Upper lobe of left lung (tissue), 6 donors: ENCODE measurements around the gene HS3ST3A1. TPM values are rescaled to one million over a fixed set of nuclear protein-coding genes. Genes with fewer than 3 reads are reported as not detected.
A peak's percentile ranks its signal among the peaks of the same experiment; 100 is the strongest.

Source experiments
- ATAC-seq, 2 donors: fragments of 200-7000 bp; cut with Tn5 transposase; one replicate each; pipeline ENCODE4 v1.9.1; 2022; ENCODE audit warnings: mild to moderate bottlenecking in 2 of 2, moderate library complexity in 2 of 2; ENCODE audit not compliant: low FRiP score in 2 of 2
- DNase-seq, 2 donors: peaks; one replicate each; pipeline ENCODE4 v3.0.0-alpha.2; 2019 to 2020
- H3K27ac ChIP-seq, 4 donors: fragments of 200-600 bp; sonication (generic); one replicate each; pipeline ENCODE4 v1.5.1; 2016 to 2019
- H3K27me3 ChIP-seq, 4 donors: fragments of 200-600 bp; sonication (generic); one replicate each; pipeline ENCODE4 v1.5.1; 2017 to 2019
- H3K36me3 ChIP-seq, 4 donors: fragments of 200-600 bp; sonication (generic); one replicate each; pipeline ENCODE4 v1.5.1; 2016 to 2019
- H3K4me1 ChIP-seq, 4 donors: fragments of 200-600 bp; sonication (generic); one replicate each; pipeline ENCODE4 v1.5.1; 2018 to 2019
- H3K4me3 ChIP-seq, 4 donors: fragments of 200-600 bp; sonication (generic); one replicate each; pipeline ENCODE4 v1.5.1; 2017 to 2019; ENCODE audit warnings: mild to moderate bottlenecking in 2 of 4, moderate library complexity in 1 of 4
- H3K9me3 ChIP-seq, 4 donors: fragments of 200-600 bp; sonication (generic); one replicate each; pipeline ENCODE4 v1.5.1; 2018 to 2019
- CTCF ChIP-seq, 6 experiments: fragments of 450-650 bp in 4 of 6; fragments of 200-600 bp in 2 of 6; sonication (generic) in 2 of 6; IDR thresholded peaks; one replicate each; pipeline ENCODE4 v1.5.1; 2016 to 2019; ENCODE audit warnings: antibody characterized with exemption in 6 of 6
- EP300 ChIP-seq, 4 donors: sonication (generic); formaldehyde crosslinking; IDR thresholded peaks; one replicate each; pipeline ENCODE4 v1.5.1; 2017; ENCODE audit warnings: antibody characterized with exemption in 4 of 4, control low read depth in 2 of 4
- POLR2A ChIP-seq, 4 donors: fragments of 450-650 bp; IDR thresholded peaks; one replicate each; pipeline ENCODE4 v1.5.1; 2016 to 2017; ENCODE audit warnings: antibody characterized with exemption in 4 of 4, mild to moderate bottlenecking in 2 of 4
- POLR2AphosphoS5 ChIP-seq, 2 donors: sonication (generic); formaldehyde crosslinking; IDR thresholded peaks; one replicate each; pipeline ENCODE4 v1.5.1; 2017; ENCODE audit warnings: antibody characterized with exemption in 2 of 2
- WGBS, 2 donors: methylation state at CpG; one replicate each; pipeline ENCODE4 v1.1.5; 2017 to 2018; 5-methylcytosine and 5-hydroxymethylcytosine counted together
- total RNA-seq, 6 donors: library from RNA; depleted of rRNA in 4 of 6; stranded (reverse); fragments of >200 nt in 4 of 6; gene quantifications; one replicate each; pipeline versions ENCODE4 v1.1.0 to v1.2.1, GENCODE V29; 2016 to 2021
- donor health status: DM: no; HTN: no; CAD: no; lungs with moderate emphysema.
- donor health status: DM: no; HTN: yes; CAD: no; lungs with severe emphysema.

Gene HS3ST3A1
- total RNA-seq, 6 donors from 2014 or later: 1.3 to 10.5 (median 2.2) TPM

DNA sequence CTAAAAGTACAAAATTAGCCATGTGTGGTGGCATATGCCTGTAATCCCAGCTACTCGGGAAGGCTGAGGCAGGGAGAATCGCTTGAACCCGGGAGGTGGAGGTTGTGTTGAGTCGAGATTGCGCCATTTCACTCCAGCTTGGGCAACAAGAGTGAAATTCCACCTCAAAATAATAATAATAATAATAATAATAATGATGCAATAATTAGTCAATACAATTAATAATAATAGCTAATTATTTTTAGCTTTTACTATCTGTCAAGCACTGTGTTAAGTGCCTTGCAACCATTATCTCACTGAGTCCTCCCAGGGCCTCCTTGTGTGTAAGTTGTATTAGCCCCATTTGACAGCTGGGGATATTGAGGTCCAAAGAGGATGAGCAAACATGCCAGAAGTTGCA, 14.3 kb upstream of the HS3ST3A1 start:
- ATAC-seq: no peak
- Histone ChIP-seq H3K27ac (no peak overlapping the region), H3K9me3 (peaks cover 0 to 3% (median 0%) of the 10 kb centered on the region in 4 donors), H3K36me3 (no peaks in the 10 kb centered on the region), H3K4me3 (no peak overlapping the region), H3K27me3 (no peaks in the 10 kb centered on the region), H3K4me1 (no peaks in the 10 kb centered on the region)
- TF ChIP-seq POLR2A (IDR thresholded peaks at IDR 0.05): no peak
- no peak for TF ChIP-seq CTCF (IDR thresholded peaks at IDR 0.05)
- TF ChIP-seq POLR2AphosphoS5 (IDR thresholded peaks at IDR 0.05): no peak
- TF ChIP-seq EP300 (IDR thresholded peaks at IDR 0.05): no peak
- WGBS, 2 donors: 84 to 91% methylated on average over 5 of the region's 5 CpGs
- DNase-seq: no peak

DNA sequence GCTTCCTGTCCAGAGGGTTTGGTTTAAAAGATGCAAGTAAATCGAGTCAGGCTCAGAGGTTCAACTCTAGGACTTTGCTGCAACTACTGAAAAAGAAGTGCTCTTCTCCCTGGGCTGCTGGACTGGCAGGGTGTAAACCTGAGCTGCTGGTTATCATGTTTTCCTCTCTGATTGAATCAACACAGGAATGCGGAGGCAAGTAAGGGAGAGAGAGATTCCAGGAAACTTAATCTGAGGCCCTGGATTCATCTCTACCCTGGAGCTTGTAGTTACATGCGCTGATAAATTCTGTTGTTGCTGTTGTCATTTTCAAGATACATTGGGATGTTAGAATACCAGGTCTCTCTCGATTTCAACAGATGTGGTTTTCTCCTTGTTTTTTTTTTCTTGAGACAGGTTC, 8.2 kb upstream of the HS3ST3A1 start:
- 58 to 73% methylated on average over 4 of the region's 4 CpGs for WGBS, 2 donors
- DNase-seq (no peak), ATAC-seq (no peak)
- no peaks in the 10 kb centered on the region for H3K4me1 ChIP-seq
- H3K27ac ChIP-seq: no peak overlapping the region
- H3K4me3 ChIP-seq: no peak overlapping the region
- H3K9me3 ChIP-seq: peaks cover 0 to 3% (median 0%) of the 10 kb centered on the region in 4 donors
- no peaks in the 10 kb centered on the region for H3K36me3 ChIP-seq
- TF ChIP-seq POLR2A (IDR thresholded peaks at IDR 0.05) (no peak), EP300 (IDR thresholded peaks at IDR 0.05) (no peak), POLR2AphosphoS5 (IDR thresholded peaks at IDR 0.05) (no peak), CTCF (IDR thresholded peaks at IDR 0.05) (no peak)
- no peaks in the 10 kb centered on the region for H3K27me3 ChIP-seq

GRCh38 chr17:13601322-13601775, 380 bp downstream of the HS3ST3A1 start:
- TF ChIP-seq POLR2A (IDR thresholded peaks at IDR 0.05) (no peak), CTCF (IDR thresholded peaks at IDR 0.05) (no peak), POLR2AphosphoS5 (IDR thresholded peaks at IDR 0.05) (no peak), EP300 (IDR thresholded peaks at IDR 0.05) (no peak)
- H3K4me3 ChIP-seq: peak overlapping the region in 3 of 4 donors; percentile 33 to 50 (median 44)
- no peaks in the 10 kb centered on the region for H3K9me3 ChIP-seq
- peaks cover 0 to 25% (median 11%) of the 10 kb centered on the region in 4 donors for H3K27me3 ChIP-seq
- 0% methylated on average over 10 to 16 of the region's 46 CpGs for WGBS, 2 donors
- no peaks in the 10 kb centered on the region for H3K36me3 ChIP-seq
- H3K27ac ChIP-seq: peak overlapping the region in 2 of 4 donors; percentile 4 to 32
- H3K4me1 ChIP-seq: peaks cover 0 to 22% (median 18%) of the 10 kb centered on the region in 4 donors
- ATAC-seq: peak in 1 of 2 donors; percentile 47
- peak in 1 of 2 donors; percentile 83 for DNase-seq

DNA sequence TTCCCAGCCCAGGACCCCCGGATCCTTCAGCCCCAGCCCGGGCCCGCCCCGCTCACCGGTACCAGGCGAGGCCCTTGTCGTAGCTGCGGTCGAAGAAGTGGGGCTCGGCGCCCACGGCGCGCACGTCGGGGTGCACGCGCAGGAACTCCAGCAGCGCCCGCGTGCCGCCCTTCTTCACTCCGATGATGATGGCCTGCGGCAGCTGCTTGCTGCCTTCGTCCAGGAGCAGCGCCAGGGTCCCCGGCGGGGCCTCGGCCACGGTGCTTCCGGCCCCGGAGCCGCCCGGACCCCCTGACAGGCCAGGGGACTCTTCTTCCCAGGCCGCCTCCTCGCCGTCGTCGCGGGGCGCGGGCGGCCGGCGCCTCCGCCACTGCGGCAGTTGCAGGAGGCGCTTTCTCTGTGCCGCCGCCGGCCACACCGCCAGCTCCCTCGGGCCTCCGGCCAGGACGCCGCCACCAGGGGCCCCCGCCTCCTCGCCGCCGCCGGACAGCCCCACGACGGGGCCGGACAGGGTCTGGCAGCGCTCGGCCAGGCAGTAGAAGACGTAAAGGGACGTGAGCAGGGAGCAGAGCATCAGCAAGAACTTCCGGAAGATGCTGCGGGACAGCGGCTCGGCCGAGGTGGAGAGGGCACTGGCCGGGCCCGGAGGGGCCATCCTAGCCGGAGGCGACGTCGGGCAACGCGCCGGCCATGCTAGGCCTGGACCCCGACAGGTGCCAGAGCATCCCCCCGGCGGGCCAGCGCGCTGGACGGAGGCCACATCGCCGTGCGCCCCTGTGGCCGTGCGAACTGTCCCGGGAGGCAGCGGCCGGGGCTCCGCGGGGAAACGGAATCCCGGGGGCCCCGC, 1.0 kb downstream of the HS3ST3A1 start:
- peaks cover 0 to 22% (median 18%) of the 10 kb centered on the region in 4 donors for H3K4me1 ChIP-seq
- DNase-seq (peak in 1 of 2 donors; percentile 87), ATAC-seq (peak in 1 of 2 donors; percentile 12)
- TF ChIP-seq POLR2AphosphoS5 (IDR thresholded peaks at IDR 0.05): no peak
- no peak for TF ChIP-seq CTCF (IDR thresholded peaks at IDR 0.05)
- no peak for TF ChIP-seq POLR2A (IDR thresholded peaks at IDR 0.05)
- TF ChIP-seq EP300 (IDR thresholded peaks at IDR 0.05): no peak
- H3K27me3 ChIP-seq: peaks cover 0 to 25% (median 11%) of the 10 kb centered on the region in 4 donors
- H3K27ac ChIP-seq: peak overlapping the region in 2 of 4 donors; percentile 4 to 32
- H3K4me3 ChIP-seq: peak overlapping the region in 3 of 4 donors; percentile 33 to 50 (median 44)
- 8 to 15% methylated on average over 4 to 14 of the region's 101 CpGs for WGBS, 2 donors
- H3K9me3 ChIP-seq: no peaks in the 10 kb centered on the region
- H3K36me3 ChIP-seq: no peaks in the 10 kb centered on the region
